SK-N-DZ (cell line): ENCODE results near the gene OXT.
"Not testable (repeated sequence)": the region's sequence is repeated elsewhere in the genome, so short reads cannot be mapped to it uniquely, and the experiment has no call there.

Source experiments
- DNase-seq: peaks from one replicate; pipeline ENCODE4 v3.0.0-alpha.2; 2015; ENCODE audit warnings: low spot score

Gene OXT

GRCh38 chr20:3109350-3110302 lies 38.2 kb downstream of the OXT start:
- no peak for DNase-seq

GRCh38 chr20:3111507-3111906 lies 40.1 kb downstream of the OXT start:
- DNase-seq, result no peak

GRCh38 chr20:3111995-3112394 lies 40.6 kb downstream of the OXT start:
- no peak for DNase-seq

- DNase-seq, result peak; percentile 67
Measured at GRCh38 chr20:3115190-3116107, 44.0 kb downstream of the OXT start.

- DNase-seq, result no peak
Measured at GRCh38 chr20:3116341-3116740, 44.9 kb downstream of the OXT start.

GRCh38 chr20:3117839-3118379 lies 46.5 kb downstream of the OXT start:
- DNase-seq, result not testable (repeated sequence)

- DNase-seq, result no peak
Measured at GRCh38 chr20:3119044-3119443, 47.6 kb downstream of the OXT start.

GRCh38 chr20:3121271-3121911 lies 50.0 kb downstream of the OXT start:
- DNase-seq, result no peak
